Measurements from ENCODE around the gene RUFY1. TPM values are rescaled to one million over a fixed set of nuclear protein-coding genes. Genes with fewer than 3 reads are reported as not detected.
"Not testable (repeated sequence)": the region's sequence is repeated elsewhere in the genome, so short reads cannot be mapped to it uniquely, and the experiment has no call there.

Gene RUFY1
- total RNA-seq, 2 experiments from 2014 or later = 22.5 to 24.7 TPM

DNA sequence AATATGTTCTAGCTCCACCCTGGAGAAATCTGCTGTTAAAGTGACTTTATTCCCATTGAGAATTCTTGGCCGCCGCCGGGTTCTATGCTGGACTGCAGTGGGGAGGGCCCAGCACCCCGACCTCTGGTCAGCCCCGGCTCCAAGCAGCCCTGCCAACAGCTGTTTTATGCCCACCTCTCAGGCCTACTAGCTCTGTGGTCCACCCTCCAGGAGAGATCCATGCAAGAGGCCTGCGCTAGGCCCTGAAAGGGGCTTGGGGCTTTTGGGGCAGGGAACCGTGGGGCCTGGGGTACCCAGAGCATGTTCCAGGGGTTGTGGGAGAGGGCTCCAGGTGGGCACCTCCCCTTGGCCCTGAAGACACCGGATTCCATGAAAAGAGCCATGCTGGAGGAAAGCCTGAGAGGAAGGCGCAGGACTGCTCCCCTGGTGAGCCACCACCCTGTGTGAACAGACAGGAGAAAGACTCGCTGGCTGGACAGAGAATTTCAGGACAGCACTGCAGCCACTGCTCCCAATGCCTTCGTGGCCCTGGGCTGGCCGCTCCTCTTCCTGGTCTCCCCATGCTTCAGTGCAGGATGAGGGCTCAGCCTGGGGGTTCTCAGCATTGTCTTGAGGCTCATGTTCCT is 44.6 kb upstream of the RUFY1 start:
- Mint-ChIP-seq H3K27me3 (no peaks in the 10 kb centered on the region), H3K4me1 (ENCODE audit: low read depth) (peaks cover 5% of the 10 kb centered on the region), H3K27ac (no peak overlapping the region), H3K4me3 (no peak overlapping the region), H3K36me3 (ENCODE audit: low read depth) (no peaks in the 10 kb centered on the region), H3K9me3 (no peaks in the 10 kb centered on the region)
- intact Hi-C loops (cut with micrococcal nuclease) = no loop called here
- TF ChIP-seq, protein P1, sequence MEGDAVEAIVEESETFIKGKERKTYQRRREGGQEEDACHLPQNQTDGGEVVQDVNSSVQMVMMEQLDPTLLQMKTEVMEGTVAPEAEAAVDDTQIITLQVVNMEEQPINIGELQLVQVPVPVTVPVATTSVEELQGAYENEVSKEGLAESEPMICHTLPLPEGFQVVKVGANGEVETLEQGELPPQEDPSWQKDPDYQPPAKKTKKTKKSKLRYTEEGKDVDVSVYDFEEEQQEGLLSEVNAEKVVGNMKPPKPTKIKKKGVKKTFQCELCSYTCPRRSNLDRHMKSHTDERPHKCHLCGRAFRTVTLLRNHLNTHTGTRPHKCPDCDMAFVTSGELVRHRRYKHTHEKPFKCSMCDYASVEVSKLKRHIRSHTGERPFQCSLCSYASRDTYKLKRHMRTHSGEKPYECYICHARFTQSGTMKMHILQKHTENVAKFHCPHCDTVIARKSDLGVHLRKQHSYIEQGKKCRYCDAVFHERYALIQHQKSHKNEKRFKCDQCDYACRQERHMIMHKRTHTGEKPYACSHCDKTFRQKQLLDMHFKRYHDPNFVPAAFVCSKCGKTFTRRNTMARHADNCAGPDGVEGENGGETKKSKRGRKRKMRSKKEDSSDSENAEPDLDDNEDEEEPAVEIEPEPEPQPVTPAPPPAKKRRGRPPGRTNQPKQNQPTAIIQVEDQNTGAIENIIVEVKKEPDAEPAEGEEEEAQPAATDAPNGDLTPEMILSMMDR (IDR thresholded peaks at IDR 0.05) = no peak
- no peak for ATAC-seq
- ChIA-PET POLR2A (no interaction called here), CTCF (no interaction called here)
- DNase-seq = no peak

DNA sequence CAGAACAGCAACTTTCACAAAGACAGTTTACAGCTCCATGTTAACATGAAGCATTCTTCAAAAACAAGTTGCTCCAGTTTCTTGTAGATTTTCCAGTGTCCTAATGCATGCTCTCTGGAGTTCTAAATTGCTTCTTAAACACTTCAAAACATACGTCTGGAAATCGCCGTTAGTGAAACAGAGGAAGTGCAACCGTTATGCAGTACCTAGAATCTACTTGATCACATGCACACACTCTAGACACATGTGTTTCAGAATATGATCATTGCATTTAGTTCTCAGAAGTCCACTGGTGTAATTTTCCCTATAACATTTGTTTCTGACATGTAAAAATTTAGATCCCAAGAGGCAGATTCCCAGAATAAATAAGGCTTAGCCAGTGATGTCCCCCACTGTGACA is 41.1 kb upstream of the RUFY1 start:
- DNase-seq (no peak), ATAC-seq (no peak)
- ChIA-PET CTCF (no interaction called here), POLR2A (no interaction called here)
- H3K27me3 Mint-ChIP-seq = no peaks in the 10 kb centered on the region
- TF ChIP-seq, protein P1 (IDR thresholded peaks at IDR 0.05) = no peak
- H3K27ac Mint-ChIP-seq = no peak overlapping the region
- no peak overlapping the region for H3K4me3 Mint-ChIP-seq
- H3K36me3 Mint-ChIP-seq (ENCODE audit: low read depth) = no peaks in the 10 kb centered on the region
- peaks cover 5% of the 10 kb centered on the region for H3K4me1 Mint-ChIP-seq (ENCODE audit: low read depth)
- no peaks in the 10 kb centered on the region for H3K9me3 Mint-ChIP-seq
- intact Hi-C loops (cut with micrococcal nuclease) = no loop called here

DNA sequence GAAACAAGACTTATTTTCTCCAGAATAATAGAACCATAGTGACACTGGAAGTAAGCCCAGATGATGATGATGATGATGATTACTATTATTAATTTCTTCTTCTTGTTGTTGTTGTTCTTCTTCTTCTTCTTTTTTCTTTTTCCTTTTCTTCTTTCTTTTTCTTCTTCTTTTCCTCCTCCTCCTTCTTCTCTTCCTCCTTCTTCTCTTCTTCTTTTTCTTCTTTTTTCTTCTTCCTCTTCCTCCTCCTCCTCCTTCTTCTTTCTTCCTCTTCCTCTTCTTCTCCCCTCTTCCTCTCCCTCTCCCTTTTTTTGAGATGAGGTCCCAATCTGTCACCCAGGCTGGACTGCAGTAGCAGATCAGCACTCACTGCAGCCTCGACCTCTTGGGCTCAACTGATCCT is 40.5 kb upstream of the RUFY1 start:
- ChIA-PET CTCF (no interaction called here), POLR2A (no interaction called here)
- no peak overlapping the region for H3K27ac Mint-ChIP-seq
- peaks cover 5% of the 10 kb centered on the region for H3K4me1 Mint-ChIP-seq (ENCODE audit: low read depth)
- no peak overlapping the region for H3K4me3 Mint-ChIP-seq
- DNase-seq (no peak), ATAC-seq (no peak)
- H3K36me3 Mint-ChIP-seq (ENCODE audit: low read depth) = no peaks in the 10 kb centered on the region
- TF ChIP-seq, protein P1 (IDR thresholded peaks at IDR 0.05) = no peak
- intact Hi-C loops (cut with micrococcal nuclease) = no loop called here
- H3K27me3 Mint-ChIP-seq = no peaks in the 10 kb centered on the region
- H3K9me3 Mint-ChIP-seq = no peaks in the 10 kb centered on the region

DNA sequence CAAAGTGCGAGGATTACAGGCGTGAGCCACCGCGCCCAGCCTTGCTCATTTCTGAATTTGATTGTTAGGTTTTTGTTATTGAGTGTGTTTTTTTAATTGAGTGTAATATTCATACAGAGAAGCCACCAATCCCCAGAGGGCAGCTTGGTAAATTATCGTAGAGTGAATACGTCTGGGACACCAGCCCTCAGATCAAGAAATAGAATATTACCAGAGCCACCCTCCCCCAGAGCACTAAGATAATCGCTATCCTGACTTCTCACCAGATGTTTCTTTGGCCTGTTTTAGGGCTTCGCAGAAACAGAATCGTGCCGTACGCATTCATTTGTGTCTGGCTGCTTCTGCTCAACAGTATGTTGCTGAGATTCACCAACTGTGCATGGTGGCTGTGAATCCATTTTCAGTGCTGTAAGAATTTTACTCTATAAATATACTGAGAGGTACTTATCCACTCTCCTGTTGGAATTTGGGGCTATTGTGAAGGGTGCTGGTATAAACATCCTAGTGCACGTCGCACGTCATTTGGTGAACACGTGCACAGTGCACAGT is 37.8 kb upstream of the RUFY1 start:
- CTCF ChIA-PET = no interaction called here
- ATAC-seq (no peak), DNase-seq (no peak)
- H3K36me3 Mint-ChIP-seq (ENCODE audit: low read depth) = no peaks in the 10 kb centered on the region
- H3K4me3 Mint-ChIP-seq = no peak overlapping the region
- TF ChIP-seq, protein P1 (IDR thresholded peaks at IDR 0.05) = no peak
- intact Hi-C loops (cut with micrococcal nuclease) = no loop called here
- H3K4me1 Mint-ChIP-seq (ENCODE audit: low read depth) = peaks cover 5% of the 10 kb centered on the region
- POLR2A ChIA-PET = no interaction called here
- H3K27me3 Mint-ChIP-seq = no peaks in the 10 kb centered on the region
- H3K9me3 Mint-ChIP-seq = no peaks in the 10 kb centered on the region
- H3K27ac Mint-ChIP-seq = no peak overlapping the region

DNA sequence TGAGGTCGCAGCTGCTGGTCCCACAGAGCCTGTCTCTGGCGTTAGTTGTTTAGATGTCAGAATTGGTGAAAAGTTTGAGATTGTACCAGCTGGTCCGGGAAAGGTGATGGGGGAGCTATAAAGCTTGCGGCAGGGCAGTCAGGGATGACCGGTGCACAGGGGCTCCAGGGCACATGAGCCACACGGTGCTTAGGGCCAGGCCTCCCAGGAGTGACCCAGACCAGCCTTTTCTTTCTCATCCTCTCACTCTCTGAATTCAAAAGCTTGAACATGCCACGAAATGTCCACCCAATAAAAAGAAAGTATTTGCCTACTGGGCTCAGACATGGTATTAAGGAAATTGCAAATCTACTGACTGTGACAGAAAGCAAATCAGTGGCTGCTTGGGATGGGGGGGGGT is 34.9 kb upstream of the RUFY1 start:
- H3K4me3 Mint-ChIP-seq; H3K27ac Mint-ChIP-seq; DNase-seq; H3K36me3 Mint-ChIP-seq (ENCODE audit: low read depth); ATAC-seq; H3K9me3 Mint-ChIP-seq; CTCF ChIA-PET; POLR2A ChIA-PET; intact Hi-C loops (cut with micrococcal nuclease); H3K27me3 Mint-ChIP-seq; H3K4me1 Mint-ChIP-seq (ENCODE audit: low read depth): not testable (repeated sequence)

All from activated CD8-positive, alpha-beta T cell treated with anti-CD3 and anti-CD28 coated beads for 36 hours (primary cell).